Stimulated activated CD8-positive, alpha-beta memory T cell treated with anti-CD3 and anti-CD28 coated beads, Interleukin-4, amount 100 ng/mL, for 1 hour (primary cell): ENCODE measurements around the gene IREB2.
"Not testable (repeated sequence)": the region's sequence is repeated elsewhere in the genome, so short reads cannot be mapped to it uniquely, and the experiment has no call there.

ENCODE experiments used
- DNase-seq, 2 donors: peaks; one replicate each; pipeline ENCODE4 v3.0.0-alpha.2; 2020; ENCODE audit warnings: low read depth in 2 of 2, low spot score in 1 of 2

Gene IREB2

GRCh38 chr15:78461171-78461888 is 23.3 kb downstream of the IREB2 start:
- DNase-seq = no peak

- DNase-seq = no peak
Measured at GRCh38 chr15:78469031-78469430, 31.0 kb downstream of the IREB2 start.

GRCh38 chr15:78477295-78477694 is 39.3 kb downstream of the IREB2 start:
- no peak for DNase-seq

GRCh38 chr15:78479650-78480049 is 41.6 kb downstream of the IREB2 start:
- DNase-seq = no peak

GRCh38 chr15:78481917-78482316 is 43.9 kb downstream of the IREB2 start:
- no peak for DNase-seq

- no peak for DNase-seq
Measured at GRCh38 chr15:78492872-78493271, 54.9 kb downstream of the IREB2 start.

- DNase-seq = no peak
Measured at GRCh38 chr15:78501857-78502256, 63.8 kb downstream of the IREB2 start.

GRCh38 chr15:78502641-78503040 is 64.6 kb downstream of the IREB2 start:
- no peak for DNase-seq

- peak; percentile 23 for DNase-seq
Measured at GRCh38 chr15:78506971-78507830, 69.2 kb downstream of the IREB2 start, which contains the start of gene HYKK. TSS of gene HYKK (plus strand) at chr15:78507577. CDS start at chr15:78513089, 5,512 bp downstream.

GRCh38 chr15:78507831-78508160 is 69.8 kb downstream of the IREB2 start:
- DNase-seq = no peak

- no peak for DNase-seq
Measured at GRCh38 chr15:78508272-78508671, 70.3 kb downstream of the IREB2 start.

- no peak for DNase-seq
Measured at GRCh38 chr15:78509726-78510312, 71.8 kb downstream of the IREB2 start.

- DNase-seq = not testable (repeated sequence)
Measured at GRCh38 chr15:78520035-78520434, 82.0 kb downstream of the IREB2 start.

- no peak for DNase-seq
Measured at GRCh38 chr15:78524230-78524629, 86.2 kb downstream of the IREB2 start.

- no peak for DNase-seq
Measured at GRCh38 chr15:78527325-78527724, 89.3 kb downstream of the IREB2 start.

GRCh38 chr15:78533331-78533730 is 95.3 kb downstream of the IREB2 start:
- DNase-seq = no peak

GRCh38 chr15:78536134-78536533 is 98.1 kb downstream of the IREB2 start:
- DNase-seq = no peak

GRCh38 chr15:78537266-78537905 is 99.4 kb downstream of the IREB2 start:
- DNase-seq = no peak

GRCh38 chr15:78538358-78538757 is 100.3 kb downstream of the IREB2 start:
- no peak for DNase-seq

- DNase-seq = not testable (repeated sequence)
Measured at GRCh38 chr15:78539464-78540140, 101.6 kb downstream of the IREB2 start.
